Ectodermal cell (in vitro differentiated cells): Measurements from ENCODE around the gene OTOF. TPM values are rescaled to one million over a fixed set of nuclear protein-coding genes. Genes with fewer than 3 reads are reported as not detected.

Experiments
- H3K27ac ChIP-seq: 2 replicates; pipeline ENCODE4 v1.7.0; 2013; ENCODE audit warnings: mild to moderate bottlenecking, low read depth, low read length; ENCODE audit not compliant: insufficient read depth, poor library complexity, severe bottlenecking
- H3K27me3 ChIP-seq: 2 replicates; pipeline ENCODE4 v1.7.0; 2013; ENCODE audit warnings: mild to moderate bottlenecking, low read length; ENCODE audit not compliant: insufficient read depth, control insufficient read depth, poor library complexity, severe bottlenecking
- H3K36me3 ChIP-seq: one replicate; pipeline ENCODE4 v1.7.0; 2013; ENCODE audit warnings: low read length; ENCODE audit not compliant: control insufficient read depth, insufficient read depth
- H3K4me1 ChIP-seq: one replicate; pipeline ENCODE4 v1.7.0; 2013; ENCODE audit warnings: low read length; ENCODE audit not compliant: control insufficient read depth, insufficient read depth
- H3K4me3 ChIP-seq: 2 replicates; pipeline ENCODE4 v1.7.0; 2013; ENCODE audit warnings: low read depth, low read length, control low read depth; ENCODE audit not compliant: insufficient read depth
- H3K9me3 ChIP-seq: 2 replicates; pipeline ENCODE4 v1.7.0; 2013; ENCODE audit warnings: mild to moderate bottlenecking, low read length, moderate library complexity; ENCODE audit not compliant: control insufficient read depth
- WGBS, 2 experiments: methylation state at CpG; one replicate each; pipeline ENCODE4 v1.1.7; 2013; ENCODE audit warnings: missing lambda C conversion rate in 2 of 2; 5-methylcytosine and 5-hydroxymethylcytosine counted together
- polyA plus RNA-seq, 4 experiments: library from polyadenylated mRNA; stranded (reverse); fragments of 50-300 nt; gene quantifications; one replicate each; pipeline ENCODE4 v1.2.3, GENCODE V29; 2013

OTOF gene
- polyA plus RNA-seq (2013, experiment 1 of 4), result 2.1 TPM
- polyA plus RNA-seq (2013, experiment 2 of 4), result 3.1 TPM
- 1.7 TPM for polyA plus RNA-seq (2013, experiment 3 of 4)
- 1.6 TPM for polyA plus RNA-seq (2013, experiment 4 of 4)

DNA sequence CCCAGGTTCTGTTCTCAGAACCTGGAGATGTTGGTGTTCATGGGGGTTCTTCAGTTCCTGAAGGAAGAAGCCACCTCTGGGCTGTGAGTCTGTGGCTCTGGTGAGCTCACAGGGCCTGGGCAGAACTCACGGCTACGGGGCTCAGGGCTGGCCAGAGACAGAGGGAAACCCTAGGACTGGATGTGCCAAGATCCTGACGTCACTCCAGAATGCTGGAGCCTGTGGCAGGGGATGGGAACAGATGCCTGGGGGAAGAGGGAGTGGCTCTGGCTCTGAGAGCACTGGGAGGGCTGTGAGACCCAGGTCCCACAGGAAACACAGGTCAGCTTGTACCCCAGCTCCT, at the start of gene OTOF:
Gene OTOF, minus strand, starts transcription at position 214 of the 343 bp plus-strand sequence.
- Histone ChIP-seq H3K27ac (no peak within 1 kb of the TSS), H3K4me1 (peaks cover 22% of the 10 kb centered on the region), H3K36me3 (no peaks in the 10 kb centered on the region), H3K27me3 (no peaks in the 10 kb centered on the region), H3K4me3 (no peak within 1 kb of the TSS), H3K9me3 (no peaks in the 10 kb centered on the region)
- 79 to 85% methylated on average over 3 of the region's 3 CpGs for WGBS, 2 experiments

DNA sequence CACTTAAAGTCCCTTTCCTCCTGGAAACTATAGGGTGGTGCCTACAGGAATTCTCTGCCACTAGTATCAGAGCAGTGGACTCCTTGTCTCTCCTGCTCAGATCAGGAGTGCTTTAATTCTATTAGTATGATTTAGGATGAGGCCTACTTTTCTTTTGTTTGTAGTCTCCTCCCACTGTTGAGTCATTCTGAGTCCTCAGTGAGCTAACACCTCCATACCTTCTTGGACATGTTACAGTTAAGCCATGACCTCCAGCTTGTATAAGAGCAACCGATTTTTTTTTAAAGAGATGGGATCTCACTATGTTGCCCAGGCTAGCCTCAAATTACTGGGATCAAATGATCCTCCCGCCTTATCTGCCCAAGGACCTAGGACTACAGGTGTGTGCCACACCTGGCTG, 48.7 kb upstream of the OTOF start:
- no peaks in the 10 kb centered on the region for H3K9me3 ChIP-seq
- WGBS, 2 experiments, result 85 to 94% methylated on average over 2 of the region's 2 CpGs
- H3K27me3 ChIP-seq, result no peaks in the 10 kb centered on the region
- no peak overlapping the region for H3K27ac ChIP-seq
- no peak overlapping the region for H3K4me3 ChIP-seq
- H3K36me3 ChIP-seq, result no peaks in the 10 kb centered on the region
- peaks cover 4% of the 10 kb centered on the region for H3K4me1 ChIP-seq

DNA sequence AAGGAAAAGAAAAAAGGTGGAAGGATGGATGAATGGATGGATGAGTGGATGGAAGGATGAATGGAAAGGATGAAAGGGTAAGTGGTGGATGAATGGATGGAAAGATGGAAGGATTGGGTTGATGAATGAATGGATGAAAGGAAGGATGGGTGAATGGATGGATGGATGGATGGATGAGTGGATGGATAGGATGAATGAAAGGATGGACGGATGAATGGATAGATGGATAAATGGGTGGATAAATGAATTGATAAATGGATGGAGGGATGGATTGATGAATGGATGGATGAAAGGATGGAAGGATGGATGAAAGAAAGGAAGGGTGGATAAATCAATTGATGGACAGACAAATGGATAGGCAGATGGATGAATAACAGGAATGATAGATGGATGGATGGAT, 48.2 kb upstream of the OTOF start:
- Histone ChIP-seq H3K27me3 (no peaks in the 10 kb centered on the region), H3K4me1 (peaks cover 4% of the 10 kb centered on the region), H3K27ac (no peak overlapping the region), H3K4me3 (no peak overlapping the region), H3K9me3 (no peaks in the 10 kb centered on the region), H3K36me3 (no peaks in the 10 kb centered on the region)
- WGBS, 2 experiments, result 86 to 90% methylated on average over 1 of the region's 1 CpG

DNA sequence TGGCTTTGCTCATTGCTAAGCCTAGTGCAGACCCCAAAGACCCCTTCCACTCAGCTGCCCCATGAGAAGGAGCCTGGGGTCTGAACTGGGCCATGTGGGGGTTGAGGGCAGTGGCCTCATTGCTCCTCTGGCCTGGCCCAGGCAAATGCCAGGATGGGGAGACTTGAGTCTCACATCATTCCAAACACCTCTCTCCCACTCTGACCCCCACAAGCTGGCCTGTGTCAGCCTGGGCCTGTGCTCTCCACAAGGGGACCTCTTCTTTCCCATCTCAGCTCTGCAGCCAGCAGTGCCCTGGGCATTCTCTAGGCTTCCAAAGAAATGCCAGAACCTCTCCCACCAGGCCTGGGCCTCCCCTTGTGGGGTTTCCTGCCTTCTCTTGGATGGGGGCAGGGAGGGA, 45.8 kb upstream of the OTOF start:
- Histone ChIP-seq H3K27me3 (no peaks in the 10 kb centered on the region), H3K27ac (no peak overlapping the region), H3K36me3 (no peaks in the 10 kb centered on the region), H3K4me3 (no peak overlapping the region), H3K9me3 (no peaks in the 10 kb centered on the region), H3K4me1 (peaks cover 4% of the 10 kb centered on the region)

DNA sequence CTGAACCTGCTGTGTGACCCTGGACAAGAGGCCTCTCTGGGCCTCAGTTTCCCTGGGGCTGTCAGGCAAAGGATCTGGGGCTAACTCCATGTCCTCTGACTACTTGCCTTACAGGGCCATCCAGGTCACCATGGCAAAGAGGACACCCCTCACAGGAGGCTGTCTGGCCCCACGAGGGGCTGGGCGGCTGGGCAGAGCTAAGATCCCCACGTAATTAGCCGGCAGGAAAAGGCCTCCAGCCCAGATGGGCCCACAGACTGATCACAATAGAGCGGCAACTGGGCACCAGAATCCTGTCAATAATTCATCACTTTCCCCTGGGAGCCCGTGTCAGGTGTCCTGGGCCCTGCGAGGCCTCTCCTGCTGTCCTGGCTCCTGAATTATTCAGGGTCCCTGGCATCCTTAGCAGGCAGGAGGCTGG, 44.8 kb upstream of the OTOF start:
- Histone ChIP-seq H3K27ac (no peak overlapping the region), H3K27me3 (no peaks in the 10 kb centered on the region), H3K36me3 (no peaks in the 10 kb centered on the region), H3K4me1 (peaks cover 4% of the 10 kb centered on the region), H3K4me3 (no peak overlapping the region), H3K9me3 (no peaks in the 10 kb centered on the region)
- WGBS, 2 experiments, result 89 to 93% methylated on average over 7 of the region's 7 CpGs

DNA sequence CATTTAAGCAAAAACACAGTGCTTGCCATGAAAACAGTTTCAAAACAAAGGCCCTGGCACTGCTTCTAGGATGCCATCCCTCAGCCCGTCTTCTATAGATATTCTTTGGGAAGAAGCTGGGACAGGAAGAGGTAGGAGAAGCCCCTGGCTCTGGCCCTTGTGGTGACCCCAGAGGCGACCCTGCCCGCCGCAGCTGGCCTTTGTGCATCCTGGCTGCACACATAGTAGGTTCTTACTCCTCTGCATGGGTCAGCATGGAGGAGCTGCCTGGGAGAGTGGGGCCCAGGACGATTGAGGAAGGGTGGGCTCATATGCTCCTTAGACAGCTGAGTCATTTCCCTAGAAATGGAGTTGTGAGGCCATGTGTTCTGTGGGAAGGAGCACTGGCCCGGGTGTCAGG, 44.4 kb upstream of the OTOF start:
- H3K4me3 ChIP-seq, result no peak overlapping the region
- WGBS, 2 experiments, result 90 to 92% methylated on average over 6 of the region's 6 CpGs
- H3K27me3 ChIP-seq, result no peaks in the 10 kb centered on the region
- no peaks in the 10 kb centered on the region for H3K9me3 ChIP-seq
- H3K27ac ChIP-seq, result no peak overlapping the region
- H3K4me1 ChIP-seq, result peaks cover 4% of the 10 kb centered on the region
- no peaks in the 10 kb centered on the region for H3K36me3 ChIP-seq

DNA sequence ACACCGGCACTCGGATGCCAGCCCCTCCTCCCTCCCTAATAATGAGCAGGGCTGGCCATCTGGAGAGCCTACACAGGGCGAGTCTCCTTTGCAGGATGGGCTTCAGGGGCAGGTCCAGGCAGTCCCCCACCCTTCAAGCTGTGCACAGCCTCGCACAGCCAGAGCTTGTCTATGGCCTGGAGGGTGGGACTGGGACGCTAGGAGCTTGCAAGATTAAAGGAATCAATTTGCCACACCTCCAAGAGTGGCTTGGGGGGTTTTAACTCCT, 43.9 kb upstream of the OTOF start:
- Histone ChIP-seq H3K4me1 (peaks cover 4% of the 10 kb centered on the region), H3K27ac (no peak overlapping the region), H3K4me3 (no peak overlapping the region), H3K36me3 (no peaks in the 10 kb centered on the region), H3K27me3 (no peaks in the 10 kb centered on the region), H3K9me3 (no peaks in the 10 kb centered on the region)
- 72 to 78% methylated on average over 5 of the region's 5 CpGs for WGBS, 2 experiments

DNA sequence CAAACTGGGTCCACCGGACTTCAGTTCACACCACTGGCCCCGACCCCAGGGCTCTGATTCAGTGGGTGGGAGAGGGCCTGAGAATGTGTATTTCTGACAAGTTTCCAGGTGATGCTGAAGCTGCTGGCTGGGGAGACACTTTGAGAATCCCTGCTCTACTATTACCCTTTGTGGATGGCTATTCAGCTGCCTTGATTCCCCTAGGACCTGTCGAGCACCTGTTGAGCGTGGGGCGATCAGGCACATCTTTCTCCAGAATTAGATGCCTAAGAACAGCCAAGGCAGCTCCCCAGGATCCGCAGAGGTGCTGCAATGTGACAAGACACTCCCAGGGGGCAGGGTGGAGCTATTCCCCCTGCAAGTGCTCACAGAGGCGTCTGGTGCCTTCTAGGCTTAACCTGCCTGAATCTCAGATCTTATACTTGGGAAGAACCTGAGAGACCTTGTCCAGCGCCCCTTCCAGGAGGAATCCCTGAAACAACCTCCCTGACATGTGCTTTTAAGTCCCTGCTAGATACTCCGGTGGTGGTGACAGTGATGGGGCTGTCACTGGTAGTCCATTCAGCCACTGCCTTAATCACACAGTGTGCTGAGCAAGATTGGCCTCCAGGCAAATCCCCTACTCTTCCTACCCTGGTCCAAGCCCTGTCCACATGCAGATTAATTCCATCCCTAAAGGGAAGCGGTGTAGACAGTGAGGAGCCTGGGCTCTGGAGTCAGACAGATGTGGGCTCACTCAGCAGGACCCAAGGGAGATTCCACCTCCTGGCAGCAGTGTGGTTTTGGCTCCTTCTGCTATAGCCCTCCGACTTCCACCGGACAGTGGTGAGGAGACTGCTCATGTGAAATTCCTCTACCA, 43.4 kb upstream of the OTOF start:
- Histone ChIP-seq H3K9me3 (no peaks in the 10 kb centered on the region), H3K36me3 (no peaks in the 10 kb centered on the region), H3K27ac (no peak overlapping the region), H3K4me1 (peaks cover 4% of the 10 kb centered on the region), H3K27me3 (no peaks in the 10 kb centered on the region), H3K4me3 (no peak overlapping the region)
- whole genome bisulfite sequencing, 2 experiments, result 75 to 77% methylated on average over 12 of the region's 12 CpGs

DNA sequence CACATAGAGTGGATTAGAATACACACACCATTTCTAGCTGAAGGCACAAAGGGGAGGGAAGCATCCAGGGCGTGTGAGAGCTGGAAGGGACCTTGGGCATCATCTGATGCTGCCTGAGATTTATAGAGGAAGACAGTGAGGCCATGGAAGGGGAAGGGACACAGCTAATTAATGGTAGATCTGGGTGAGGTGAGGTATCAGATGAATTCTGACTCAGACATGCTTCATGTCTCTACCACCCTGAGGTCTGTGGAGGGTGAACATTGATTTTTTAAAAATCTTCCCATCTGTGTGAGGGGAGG, 42.2 kb upstream of the OTOF start:
- Histone ChIP-seq H3K27ac (no peak overlapping the region), H3K9me3 (no peaks in the 10 kb centered on the region), H3K4me1 (peaks cover 4% of the 10 kb centered on the region), H3K27me3 (no peaks in the 10 kb centered on the region), H3K4me3 (no peak overlapping the region), H3K36me3 (no peaks in the 10 kb centered on the region)
- 82 to 93% methylated on average over 1 of the region's 1 CpG for WGBS, 2 experiments

DNA sequence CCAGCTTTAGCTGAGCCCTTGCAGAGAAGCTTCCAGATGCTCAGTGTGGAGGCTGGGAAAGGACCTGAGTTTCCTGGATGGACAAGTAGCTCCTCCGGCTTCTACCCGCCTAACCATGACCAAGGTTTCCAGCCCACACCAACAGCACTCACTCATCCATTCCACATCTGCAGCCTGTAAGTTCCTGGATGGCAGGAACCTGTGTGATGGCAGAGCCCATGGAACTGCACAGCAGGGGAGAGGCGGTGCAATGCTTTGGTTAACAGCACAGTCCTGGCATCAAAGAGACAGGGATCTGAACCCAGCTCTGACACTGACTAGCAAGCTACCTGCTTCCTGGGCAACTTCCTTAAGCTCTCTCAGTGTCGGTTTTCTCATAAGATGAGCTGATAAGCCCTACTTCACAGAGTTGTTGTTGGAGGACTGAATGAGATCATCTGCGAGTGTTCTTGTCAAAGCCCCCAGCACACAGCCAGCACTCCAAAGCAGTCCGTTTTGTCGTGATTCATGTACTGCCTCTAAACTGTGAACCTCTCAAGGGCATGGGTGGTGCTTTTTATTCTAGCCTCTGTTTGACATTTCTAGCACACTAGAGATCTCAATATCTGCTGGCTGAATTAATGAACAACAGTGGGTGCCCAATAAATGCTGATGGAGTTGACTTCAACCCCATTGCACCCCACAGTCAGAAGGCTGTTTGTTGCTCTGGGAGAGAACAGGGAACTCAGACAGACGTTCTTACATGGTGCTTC, 41.6 kb upstream of the OTOF start:
- H3K4me1 ChIP-seq, result peaks cover 4% of the 10 kb centered on the region
- no peak overlapping the region for H3K4me3 ChIP-seq
- WGBS, 2 experiments, result 89 to 90% methylated on average over 8 of the region's 8 CpGs
- no peaks in the 10 kb centered on the region for H3K36me3 ChIP-seq
- no peak overlapping the region for H3K27ac ChIP-seq
- H3K27me3 ChIP-seq, result no peaks in the 10 kb centered on the region
- no peaks in the 10 kb centered on the region for H3K9me3 ChIP-seq
